SHP77 (cell line): Measurements from ENCODE around the gene ALX4.

Experiments
- DNase-seq, 2 experiments: peaks; one replicate each; lab custom pipeline; 2025; lab: John Stamatoyannopoulos, UW

ALX4 gene

DNA sequence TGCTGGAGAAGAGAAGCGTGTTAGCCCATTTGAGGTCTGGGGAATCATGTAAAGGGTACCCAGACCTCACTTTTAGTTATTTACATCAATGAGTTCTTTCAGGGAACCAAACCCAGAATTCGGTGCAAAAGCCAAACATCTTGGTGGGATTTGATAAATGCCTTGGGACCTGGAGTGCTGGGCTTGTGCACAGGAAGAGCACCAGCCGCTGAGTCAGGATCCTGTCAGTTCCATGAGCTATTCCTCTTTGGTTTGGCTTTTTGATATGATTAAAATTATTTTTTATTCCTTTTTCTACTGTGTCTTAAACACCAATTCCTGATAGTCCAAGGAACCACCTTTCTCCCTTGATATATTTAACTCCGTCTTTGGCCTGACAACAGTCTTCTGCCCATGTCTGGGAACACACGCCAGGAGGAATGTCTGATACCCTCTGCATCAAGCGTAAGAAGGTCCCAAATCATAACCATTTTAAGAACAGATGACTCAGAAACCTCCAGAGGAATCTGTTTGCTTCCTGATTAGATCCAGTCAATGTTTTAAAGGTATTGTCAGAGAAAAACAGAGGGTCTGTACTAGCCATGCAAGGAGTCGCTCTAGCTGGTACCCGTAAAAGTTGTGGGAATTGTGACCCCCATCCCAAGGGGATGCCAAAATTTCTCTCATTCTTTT lies 65.2 kb downstream of the ALX4 start:
- DNase-seq = no peak

DNA sequence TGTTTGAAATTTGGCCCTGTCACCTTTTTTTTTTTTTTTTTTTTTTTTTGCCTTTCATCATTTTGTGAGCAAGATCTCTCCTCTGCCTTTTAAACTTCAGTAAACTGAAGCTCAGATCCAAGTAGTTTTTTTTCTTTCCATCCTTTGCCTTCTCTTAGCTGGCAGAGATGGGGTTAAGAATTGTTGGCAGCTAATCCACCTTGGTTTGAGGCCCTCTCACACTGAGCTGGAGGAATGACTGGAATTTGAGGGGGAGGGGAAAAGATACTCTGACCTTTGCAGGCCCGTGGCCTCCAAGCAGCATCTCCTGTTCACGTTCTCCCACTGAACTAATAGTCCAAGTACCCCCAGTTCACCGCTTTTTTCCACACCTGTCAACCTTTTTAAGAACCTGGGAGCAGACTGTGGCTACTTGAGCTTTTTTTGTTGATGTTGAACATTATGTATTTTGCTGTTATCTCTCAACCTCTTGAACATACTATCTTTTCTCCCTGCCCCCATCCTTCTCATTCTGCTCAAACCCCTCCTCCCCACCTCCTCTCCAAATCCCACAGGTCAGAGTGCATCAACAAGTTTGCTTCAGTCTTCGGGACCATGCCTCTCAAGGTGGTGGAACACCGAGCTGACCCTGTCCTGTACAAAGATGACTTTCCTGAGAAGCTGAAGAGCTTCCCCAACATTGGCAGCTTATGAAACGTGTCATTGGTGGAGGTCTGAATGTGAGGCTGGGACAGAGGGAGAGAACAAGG lies 66.2 kb downstream of the ALX4 start:
- DNase-seq = no peak

DNA sequence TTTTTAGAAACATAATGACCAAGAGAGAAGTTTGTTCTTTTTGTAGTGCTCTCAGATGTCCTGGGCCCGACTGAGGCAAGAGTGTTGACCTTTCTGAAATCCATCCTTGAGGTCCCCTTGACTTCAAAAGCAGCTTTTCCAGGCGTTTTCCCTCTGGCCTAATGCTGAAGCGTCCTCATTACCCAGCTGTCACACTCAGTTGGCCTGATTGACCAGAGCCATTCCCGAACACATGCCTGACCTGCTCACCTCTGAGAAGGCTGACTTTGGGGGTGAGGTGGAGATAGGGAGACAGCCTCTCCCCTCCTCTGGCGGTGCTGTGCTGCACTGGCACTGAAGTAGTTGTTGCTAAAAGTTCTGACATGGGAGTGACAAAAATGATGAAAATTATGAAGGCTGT lies 66.9 kb downstream of the ALX4 start:
- no peak for DNase-seq

DNA sequence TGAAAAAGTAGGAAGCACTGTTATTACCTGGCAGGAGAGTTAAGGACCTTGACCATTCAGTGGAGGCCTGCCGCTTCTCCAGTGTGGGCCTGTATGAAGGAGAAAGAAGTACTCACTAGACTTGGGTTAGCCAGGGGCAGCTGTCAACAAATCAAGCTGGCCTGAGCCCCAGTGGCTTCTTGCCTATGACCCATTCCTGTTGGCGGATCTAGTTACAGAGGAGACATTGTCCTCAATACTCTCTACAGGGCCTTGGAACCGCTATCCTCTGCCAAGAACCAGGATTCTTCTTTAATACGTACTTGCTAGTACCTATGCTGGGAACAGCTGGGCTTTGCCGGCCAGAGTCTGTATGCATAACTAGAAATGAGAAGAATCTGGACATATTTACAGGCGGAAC lies 68.1 kb downstream of the ALX4 start:
- DNase-seq = no peak

DNA sequence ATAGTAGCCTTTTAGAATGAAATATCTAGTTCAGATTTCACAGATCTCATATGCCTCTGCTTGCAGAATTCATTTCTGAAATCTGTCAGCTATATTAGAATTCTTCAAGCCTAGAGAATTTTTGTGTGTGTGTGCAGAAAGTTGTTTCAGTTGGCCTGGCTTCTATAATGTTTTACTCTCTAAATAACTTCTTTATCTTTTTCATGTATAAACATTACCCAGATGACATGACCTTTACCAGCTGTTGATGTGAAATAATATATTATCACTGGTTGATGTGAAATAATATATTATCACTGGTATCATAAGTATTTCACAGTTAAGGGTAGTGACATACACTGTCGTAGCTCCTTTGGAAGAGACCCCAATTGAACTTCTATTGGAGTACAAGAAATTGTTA lies 72.8 kb downstream of the ALX4 start:
- no peak for DNase-seq

DNA sequence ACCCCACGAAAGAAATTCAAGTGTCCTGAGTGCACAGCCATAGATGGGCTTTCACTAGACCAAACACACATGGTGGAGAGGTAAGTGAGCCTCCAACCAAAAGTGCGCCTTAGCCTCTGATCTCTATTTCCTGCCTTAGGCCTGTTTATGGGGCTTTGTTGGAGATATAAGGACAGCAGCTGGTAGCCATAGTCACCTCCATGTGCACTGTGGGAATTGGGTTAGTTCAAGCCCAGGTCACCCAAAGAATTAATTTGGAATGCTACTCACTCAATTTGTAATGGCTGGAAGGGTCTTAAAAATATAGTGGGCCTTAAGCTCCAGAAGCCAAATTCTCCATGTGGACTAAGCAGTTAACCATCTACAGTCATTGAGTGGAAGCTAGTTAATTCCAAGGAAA lies 73.6 kb downstream of the ALX4 start:
- no peak for DNase-seq

DNA sequence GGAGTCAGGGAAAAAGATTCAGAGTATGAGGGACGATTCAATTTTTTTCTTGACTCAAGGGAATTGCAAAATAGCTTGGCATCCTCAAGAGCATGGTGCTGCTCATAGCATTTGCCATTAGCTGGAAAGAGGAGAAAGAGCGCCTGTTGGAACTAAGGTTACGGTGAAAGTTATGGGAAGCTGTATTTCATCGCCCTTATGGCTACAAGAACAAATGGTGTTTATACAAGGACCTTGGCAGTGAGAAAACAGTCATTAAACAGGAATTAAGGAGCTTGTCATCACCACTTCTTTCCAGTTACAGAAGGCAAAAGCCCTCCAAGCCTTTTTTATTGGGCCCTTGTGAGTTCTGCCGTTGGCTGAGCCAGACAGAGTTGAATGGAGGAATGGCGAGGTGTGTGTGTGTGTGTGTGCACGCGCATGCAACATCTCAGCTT lies 74.2 kb downstream of the ALX4 start:
- DNase-seq = no peak

DNA sequence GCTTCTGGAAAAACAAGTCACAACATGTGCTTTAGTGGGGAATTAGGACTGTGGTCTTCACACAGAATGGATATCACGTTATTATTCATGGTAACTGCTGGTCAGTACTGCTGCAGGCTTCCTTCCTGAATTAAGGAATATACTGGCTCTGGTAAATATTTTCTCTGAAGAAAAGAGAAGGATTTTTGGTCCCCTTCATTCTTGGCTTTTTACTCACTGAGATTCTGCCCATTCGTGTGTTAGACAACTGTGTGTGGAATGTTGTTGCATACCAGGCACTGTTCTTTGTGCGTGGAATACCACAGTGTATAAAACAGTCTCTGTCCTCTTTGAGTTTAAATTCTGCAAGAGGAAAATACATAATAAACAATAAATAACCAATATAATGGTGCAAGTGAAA lies 80.3 kb downstream of the ALX4 start:
- DNase-seq = no peak

DNA sequence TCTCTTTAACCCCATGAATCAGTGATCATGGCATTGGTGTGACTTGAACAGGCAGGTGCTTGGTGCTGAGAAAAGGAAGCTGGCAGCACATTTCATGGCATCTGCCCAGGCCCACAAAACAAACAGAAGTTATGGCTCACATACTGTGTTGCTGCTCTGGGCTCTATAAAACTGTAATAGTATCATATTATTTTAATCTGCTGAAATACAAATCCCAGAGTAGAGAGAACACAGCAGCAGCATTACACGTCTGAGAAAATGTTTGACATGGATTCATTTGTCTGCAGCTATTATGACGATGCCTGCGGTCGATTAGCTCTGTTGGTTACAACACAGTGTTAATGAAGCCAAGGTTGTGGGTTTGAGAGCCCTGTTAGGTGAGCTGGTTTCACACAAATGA lies 80.8 kb downstream of the ALX4 start:
- DNase-seq = no peak

DNA sequence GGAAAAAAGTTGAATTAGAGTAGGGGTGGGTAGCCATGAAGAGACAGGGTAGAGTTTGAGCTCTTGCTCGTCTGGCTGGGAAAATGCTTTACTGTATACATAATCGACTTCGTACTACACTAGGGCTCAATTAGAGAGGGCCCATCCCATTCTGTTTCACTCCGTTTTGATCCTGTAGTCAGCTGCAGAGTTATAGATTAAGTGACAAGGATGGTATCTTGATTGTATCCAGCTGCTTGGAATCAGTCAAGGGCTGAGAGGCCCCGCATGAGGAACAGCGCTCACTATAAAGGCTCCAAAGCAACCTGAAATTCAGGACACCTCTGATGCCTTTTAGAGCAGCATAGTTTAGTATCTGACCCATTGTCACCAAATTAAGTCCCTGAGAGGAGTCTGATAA lies 81.6 kb downstream of the ALX4 start:
- no peak for DNase-seq

DNA sequence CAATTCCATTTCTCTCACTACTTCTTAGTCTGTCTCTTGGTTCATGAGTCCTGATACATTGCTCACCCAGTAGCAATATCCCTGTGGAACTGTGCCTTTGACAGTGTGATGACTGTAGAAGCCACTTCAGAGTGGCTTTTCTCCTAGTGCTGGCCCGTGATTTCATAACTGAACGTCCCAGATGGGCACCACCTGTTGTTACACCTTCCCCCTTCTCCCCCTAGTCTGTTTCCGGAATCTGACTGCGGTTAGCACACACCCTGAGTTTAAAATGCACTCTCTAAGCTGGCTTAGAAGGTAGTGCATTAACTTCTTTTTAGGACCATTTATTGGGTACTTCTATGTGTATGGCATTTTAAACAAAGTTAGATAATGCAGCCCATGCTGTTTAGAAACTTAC lies 83.0 kb downstream of the ALX4 start:
- no peak for DNase-seq

DNA sequence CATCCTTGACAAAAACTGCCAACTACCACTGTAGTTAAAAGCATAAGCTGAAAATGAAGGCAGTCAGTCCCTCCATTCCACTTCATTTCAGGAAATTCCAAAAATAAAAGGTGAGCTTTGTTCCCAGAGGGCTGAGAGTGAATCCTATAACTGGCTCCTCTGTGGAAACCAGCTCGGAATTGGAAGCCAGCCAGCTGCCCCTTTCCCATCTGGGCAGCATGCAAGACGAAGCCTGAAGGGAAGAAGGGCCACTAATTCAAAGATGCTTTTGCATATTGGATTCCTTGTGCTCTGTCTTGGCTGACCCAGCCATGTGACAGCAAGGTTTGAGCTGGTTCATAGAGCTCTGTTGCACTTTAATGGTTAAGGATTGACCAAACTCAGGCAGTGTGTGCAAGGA lies 83.4 kb downstream of the ALX4 start:
- no peak for DNase-seq

DNA sequence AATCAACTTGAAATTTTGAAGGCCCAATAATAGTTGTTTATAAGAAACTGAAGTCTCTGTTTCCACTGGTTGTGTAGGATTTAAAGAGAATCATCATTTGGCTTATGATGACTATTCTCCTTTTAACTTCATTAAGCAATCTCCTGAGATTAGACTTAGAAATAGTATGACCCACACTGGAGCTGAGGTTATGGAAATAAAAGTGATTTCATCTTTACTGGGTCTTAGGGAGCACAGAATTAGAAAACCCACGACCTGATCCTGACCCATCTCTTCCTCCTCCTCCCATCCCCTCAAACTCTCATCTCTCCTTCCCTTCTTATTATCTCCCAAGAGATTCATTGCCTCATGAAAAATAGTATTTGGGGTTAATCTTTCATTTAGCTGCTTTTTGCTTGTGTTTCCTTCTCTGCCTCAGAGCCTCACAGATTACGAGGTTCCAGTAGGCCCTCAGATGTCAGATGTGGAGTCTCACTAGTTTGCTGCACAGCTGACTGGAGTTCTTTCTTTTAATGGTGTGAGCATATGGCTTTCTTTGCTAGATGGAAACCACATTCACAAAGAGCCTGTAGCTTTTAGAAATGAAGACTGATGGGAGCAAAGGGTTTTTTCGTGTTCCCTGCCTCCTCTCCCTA lies 85.0 kb downstream of the ALX4 start:
- DNase-seq = no peak

DNA sequence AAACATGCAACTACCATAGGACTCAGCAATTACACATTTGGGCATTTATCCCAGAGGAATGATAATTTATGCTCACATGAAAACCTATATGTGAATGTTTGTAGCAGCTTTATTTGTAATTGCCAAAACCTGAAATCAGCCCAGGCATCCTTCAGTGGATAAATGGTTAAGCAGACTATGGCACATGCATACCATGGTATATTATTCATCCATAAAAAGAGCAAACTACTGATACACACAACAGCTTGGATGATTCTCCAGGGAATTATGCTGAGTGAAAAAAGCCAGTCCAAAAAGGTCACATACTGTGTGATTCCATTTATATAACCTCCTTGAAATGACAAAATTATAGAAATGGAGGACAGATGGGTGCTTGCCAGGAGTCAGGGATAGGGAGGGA lies 86.7 kb downstream of the ALX4 start:
- DNase-seq = no peak

DNA sequence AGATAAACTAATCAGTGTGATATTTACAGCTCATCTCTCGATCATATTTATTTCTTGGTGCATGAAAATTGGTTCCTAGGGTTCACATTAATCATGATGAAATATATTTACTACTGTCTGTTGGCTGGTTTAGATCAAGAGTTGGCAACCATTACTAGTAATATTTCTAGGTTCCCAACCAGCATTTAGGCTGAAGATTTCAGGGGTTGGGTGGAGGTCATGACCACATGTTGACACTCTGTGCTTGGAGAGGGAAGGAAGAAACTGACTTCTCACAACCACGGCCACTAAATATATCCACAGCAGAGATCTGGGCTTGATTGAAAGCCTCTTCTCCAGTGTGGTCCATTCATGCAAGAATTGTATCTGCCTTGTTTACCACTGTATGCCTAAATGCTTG lies 87.9 kb downstream of the ALX4 start:
- no peak for DNase-seq

DNA sequence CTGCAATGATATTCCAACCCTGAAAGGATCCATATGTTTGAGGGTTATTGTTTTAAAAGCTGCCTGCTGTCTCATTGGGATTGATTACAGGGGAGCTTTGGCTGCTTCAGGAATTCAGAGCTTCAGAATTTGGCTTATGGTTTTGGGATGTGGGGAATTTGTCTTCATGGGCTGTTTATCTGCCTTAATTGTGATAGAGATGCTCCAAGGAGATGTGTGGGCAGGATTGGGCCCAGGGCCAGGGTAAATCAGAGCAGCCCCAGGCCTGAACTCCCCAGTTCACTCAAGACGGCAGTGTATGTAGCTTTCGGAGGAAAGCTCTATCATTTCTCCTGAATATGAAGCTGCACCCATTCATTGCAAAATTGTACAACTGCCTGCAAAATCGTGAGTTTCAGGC lies 88.5 kb downstream of the ALX4 start:
- no peak for DNase-seq

DNA sequence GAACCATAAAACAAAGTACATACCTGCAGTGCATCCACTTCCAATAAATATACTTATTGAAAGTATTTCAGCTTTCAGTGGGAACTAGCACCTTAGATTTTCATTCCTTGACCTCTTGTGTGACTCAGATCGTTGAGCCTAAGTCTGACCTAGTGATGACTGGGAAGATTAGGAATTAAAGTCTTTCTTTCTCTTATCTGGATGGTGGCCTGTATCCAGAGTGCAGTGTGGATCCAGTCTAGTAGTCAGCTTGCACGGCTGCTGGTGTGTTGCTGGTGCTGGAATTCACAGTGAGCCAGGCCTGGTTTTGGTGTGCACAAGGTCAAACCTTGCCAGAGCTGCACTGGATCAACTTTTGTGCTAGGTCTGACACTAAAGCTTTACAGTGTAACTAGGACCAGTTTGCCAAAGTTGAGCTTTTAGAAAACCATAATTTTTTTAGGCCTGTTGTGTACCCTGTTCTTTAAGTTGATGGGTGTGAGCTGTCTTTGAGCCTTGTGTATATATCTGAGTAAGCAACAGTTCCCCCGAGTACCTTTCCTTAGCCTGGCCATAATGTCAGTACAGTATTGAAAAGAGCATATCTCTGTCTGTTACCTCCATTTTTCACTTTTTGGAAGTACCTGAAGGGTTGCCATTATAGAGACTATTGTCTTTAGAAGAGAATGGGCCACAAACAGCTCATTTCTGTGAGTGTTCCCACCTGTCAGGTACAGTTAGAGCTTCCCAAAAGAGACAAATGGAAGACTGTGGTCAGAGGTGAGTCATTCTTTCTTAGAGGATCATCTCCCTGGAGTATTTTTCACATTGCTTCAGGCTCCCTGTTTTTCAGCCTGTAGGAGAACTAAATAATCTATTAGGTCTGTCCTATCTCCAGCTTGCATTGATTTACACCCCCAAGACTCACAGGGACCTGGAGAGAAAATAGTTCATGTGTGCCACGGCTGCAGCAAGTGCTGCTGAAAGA lies 89.8 kb downstream of the ALX4 start:
- no peak for DNase-seq

DNA sequence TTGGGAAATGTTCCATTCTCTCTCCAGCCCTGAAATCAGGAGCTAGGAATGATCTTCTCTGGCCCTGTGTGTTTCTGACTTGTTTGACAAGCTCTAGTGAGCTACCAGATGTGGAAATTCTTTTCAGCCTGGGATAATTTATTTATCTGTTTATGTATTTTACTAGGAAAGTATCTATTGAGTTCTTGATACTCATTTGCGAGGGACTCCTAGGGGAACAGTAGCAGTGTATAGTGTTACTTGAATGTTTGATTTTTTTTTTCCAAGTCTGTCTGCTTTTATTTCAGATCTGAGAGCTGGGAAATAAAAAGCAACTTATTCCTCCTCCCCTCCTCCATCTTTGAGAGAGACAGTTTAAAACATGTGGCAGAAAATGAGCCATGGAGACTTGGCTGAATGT lies 92.5 kb downstream of the ALX4 start:
- no peak for DNase-seq

DNA sequence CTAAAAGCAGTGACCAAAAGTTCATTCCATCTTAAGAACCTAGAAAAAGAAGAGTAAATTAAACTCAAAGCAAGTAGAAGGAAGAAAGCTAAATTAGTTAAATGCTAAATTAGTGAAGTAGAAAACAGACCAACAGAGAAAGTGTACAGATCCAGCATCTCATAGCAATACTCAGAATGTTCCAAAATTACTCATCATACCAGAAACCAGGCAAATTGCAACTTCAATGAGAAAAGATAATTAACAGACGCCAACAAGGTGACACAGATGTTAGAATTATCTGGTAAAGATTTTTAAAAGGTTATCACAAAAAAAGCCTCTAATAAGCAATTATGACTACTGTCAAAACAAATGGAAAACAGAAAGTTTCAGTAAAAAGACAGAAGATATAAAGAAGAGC lies 96.8 kb downstream of the ALX4 start:
- no peak for DNase-seq

DNA sequence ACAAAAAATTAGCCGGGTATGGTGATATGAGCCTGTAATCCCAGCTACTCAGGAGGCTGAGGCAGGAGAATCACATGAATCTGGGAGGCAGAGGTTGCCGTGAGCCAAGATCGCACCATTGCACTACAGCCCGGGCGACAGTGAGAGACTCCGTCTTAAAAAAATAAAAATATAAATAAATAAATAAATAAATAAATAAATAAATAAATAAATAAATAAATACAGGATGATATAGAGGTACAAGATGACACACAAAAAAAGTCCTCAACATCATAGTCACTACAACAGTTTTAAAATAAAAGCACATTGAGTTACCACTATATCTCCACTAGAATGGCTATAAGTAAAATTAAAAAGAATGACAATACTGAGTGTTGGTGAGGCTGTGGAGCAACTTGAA lies 97.8 kb downstream of the ALX4 start:
- DNase-seq = no peak
